ENCODE measurements around the gene CALML4.
"Not testable (repeated sequence)": the region's sequence is repeated elsewhere in the genome, so short reads cannot be mapped to it uniquely, and the experiment has no call there.

The CALML4 gene

DNA sequence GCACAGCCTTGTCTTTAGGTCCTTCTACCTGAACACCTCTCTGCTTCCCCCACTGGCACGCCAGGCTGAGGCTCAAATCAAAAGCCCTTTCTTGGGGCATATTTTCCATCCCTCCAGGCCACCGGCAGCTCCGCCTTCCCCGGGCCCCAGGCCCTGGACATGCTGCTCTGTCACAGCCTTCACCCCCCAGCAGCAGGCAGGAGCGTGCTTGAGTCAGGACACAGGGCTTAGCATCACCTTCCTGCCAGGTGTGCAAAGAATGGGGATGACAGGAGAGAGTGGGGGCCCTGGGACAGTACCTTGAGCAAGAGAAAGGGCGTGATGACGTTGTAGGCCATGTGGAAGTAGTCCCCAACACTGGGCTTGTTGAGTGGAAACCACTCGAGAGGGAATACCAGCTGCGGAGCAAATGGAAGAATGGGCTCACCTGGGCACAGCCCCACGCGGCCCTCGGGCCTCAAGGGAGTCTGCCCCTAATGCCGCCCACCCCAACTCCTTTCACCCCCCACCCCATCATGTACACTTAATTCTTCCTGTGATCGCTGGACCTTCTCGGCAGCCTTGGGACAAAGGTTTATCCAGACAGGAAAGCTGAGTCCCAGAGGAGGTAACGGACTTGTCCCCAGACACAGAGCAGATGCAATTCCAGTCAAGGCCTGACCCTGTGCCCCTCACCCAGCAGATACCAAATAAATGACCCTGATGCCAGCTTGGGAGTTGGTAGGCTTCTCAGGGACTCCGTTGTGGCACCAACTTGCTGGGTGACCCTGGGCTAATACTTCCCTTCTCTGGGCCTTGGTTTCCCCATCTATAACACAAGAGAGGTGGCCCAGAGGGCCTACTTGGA is 9.1 kb upstream of the CALML4 start:
- DNase-seq (ENCODE audit: extremely low spot score) = no peak
- ChIA-PET CTCF (no interaction called here), POLR2A (no interaction called here)
- TF ChIP-seq HDGF (IDR thresholded peaks at IDR 0.05; ENCODE audit: borderline replicate concordance) (no peak), SUZ12 (IDR thresholded peaks at IDR 0.05) (no peak), BHLHE40 (IDR thresholded peaks at IDR 0.05; ENCODE audit: borderline replicate concordance) (no peak), FOXK2 (IDR thresholded peaks at IDR 0.05) (no peak), NFRKB (IDR thresholded peaks at IDR 0.05) (no peak), ARNT (IDR thresholded peaks at IDR 0.05) (no peak), ZNF384 (IDR thresholded peaks at IDR 0.05) (no peak), CTBP1 (IDR thresholded peaks at IDR 0.05; ENCODE audit: borderline replicate concordance) (no peak), SP1 (IDR thresholded peaks at IDR 0.05) (no peak), L3MBTL2 (conservative IDR thresholded peaks at IDR 0.05) (no peak), ELF4 (IDR thresholded peaks at IDR 0.05) (no peak), TARDBP (IDR thresholded peaks at IDR 0.05) (no peak), FOXM1 (IDR thresholded peaks at IDR 0.05; ENCODE audit: borderline replicate concordance) (no peak), FOXA1 (IDR thresholded peaks at IDR 0.05) (no peak), LEF1 (IDR thresholded peaks at IDR 0.05; ENCODE audit: borderline replicate concordance) (no peak)
- TF ChIP-seq, protein P1, sequence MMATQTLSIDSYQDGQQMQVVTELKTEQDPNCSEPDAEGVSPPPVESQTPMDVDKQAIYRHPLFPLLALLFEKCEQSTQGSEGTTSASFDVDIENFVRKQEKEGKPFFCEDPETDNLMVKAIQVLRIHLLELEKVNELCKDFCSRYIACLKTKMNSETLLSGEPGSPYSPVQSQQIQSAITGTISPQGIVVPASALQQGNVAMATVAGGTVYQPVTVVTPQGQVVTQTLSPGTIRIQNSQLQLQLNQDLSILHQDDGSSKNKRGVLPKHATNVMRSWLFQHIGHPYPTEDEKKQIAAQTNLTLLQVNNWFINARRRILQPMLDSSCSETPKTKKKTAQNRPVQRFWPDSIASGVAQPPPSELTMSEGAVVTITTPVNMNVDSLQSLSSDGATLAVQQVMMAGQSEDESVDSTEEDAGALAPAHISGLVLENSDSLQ (IDR thresholded peaks at IDR 0.05) = no peak

DNA sequence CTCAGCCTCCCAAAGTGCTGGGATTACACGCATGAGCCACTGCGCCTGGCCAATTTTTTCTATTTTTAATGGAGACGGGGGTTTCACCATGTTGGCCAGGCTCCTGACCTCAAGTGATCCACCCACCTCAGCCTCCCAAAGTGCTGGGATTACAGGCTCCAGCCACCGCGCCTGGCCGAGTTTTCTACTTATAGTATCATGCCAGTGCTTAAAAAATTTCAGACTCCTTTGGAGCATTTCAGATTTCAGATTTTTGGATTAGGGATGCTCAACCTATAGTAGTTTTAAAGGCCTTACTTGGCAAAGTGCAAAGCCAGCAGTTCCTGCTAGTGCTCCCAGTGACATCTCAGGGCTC is 8.3 kb upstream of the CALML4 start:
- CTCF ChIA-PET; POLR2A ChIA-PET; DNase-seq (ENCODE audit: extremely low spot score): not testable (repeated sequence)

DNA sequence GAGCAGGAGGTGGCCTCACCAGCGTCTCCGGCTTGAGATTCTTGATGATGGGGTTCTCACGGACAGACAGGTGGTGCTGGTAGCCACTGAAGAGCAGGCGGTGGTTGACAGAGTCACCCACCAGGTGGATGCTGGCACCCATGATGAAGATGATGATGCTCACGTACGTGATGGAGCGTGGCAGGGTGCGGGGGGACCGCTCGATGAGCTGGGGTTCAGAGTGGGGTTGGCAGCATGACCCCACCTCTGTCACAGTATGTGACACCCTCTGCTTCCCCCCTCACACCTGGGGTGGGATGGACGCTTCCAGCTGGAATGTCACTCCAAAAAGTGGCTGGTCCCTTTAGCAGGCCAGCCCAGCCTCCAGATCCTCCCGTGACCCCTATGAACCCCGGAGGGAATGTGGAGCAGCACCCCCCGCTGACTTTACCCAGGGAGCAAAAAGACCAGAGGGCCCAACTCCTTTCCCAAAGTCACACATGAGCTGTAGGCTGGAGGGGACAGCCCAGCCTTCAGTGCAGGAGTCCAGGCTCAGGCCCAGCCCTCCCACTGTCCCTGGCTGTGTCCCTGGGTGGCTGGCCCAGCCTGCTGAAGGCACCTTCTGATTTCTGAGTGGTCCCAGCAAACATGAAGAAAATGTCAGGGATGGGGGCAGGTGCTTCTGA is 6.7 kb upstream of the CALML4 start:
- ChIA-PET CTCF (interaction anchor here (0.6 kb wide), 1 partner anchor 334 kb away, joined by 3 read pairs; no protein-coding TSS in a partner anchor), POLR2A (interaction anchor here (0.8 kb wide), 1 partner anchor 17 kb away, joined by 3 read pairs; no protein-coding TSS in a partner anchor)
- DNase-seq (ENCODE audit: extremely low spot score) = no peak
- TF ChIP-seq LEF1 (IDR thresholded peaks at IDR 0.05; ENCODE audit: borderline replicate concordance) (no peak), NFRKB (IDR thresholded peaks at IDR 0.05) (no peak), TARDBP (IDR thresholded peaks at IDR 0.05) (no peak), FOXA1 (IDR thresholded peaks at IDR 0.05) (no peak), SUZ12 (IDR thresholded peaks at IDR 0.05) (no peak), L3MBTL2 (conservative IDR thresholded peaks at IDR 0.05) (no peak), ARNT (IDR thresholded peaks at IDR 0.05) (no peak), SP1 (IDR thresholded peaks at IDR 0.05) (no peak), ZNF384 (IDR thresholded peaks at IDR 0.05) (no peak), HDGF (IDR thresholded peaks at IDR 0.05; ENCODE audit: borderline replicate concordance) (no peak), FOXM1 (IDR thresholded peaks at IDR 0.05; ENCODE audit: borderline replicate concordance) (no peak), FOXK2 (IDR thresholded peaks at IDR 0.05) (no peak), BHLHE40 (IDR thresholded peaks at IDR 0.05; ENCODE audit: borderline replicate concordance) (no peak), CTBP1 (IDR thresholded peaks at IDR 0.05; ENCODE audit: borderline replicate concordance) (no peak), ELF4 (IDR thresholded peaks at IDR 0.05) (no peak)
- TF ChIP-seq, protein P1 (IDR thresholded peaks at IDR 0.05) = no peak

DNA sequence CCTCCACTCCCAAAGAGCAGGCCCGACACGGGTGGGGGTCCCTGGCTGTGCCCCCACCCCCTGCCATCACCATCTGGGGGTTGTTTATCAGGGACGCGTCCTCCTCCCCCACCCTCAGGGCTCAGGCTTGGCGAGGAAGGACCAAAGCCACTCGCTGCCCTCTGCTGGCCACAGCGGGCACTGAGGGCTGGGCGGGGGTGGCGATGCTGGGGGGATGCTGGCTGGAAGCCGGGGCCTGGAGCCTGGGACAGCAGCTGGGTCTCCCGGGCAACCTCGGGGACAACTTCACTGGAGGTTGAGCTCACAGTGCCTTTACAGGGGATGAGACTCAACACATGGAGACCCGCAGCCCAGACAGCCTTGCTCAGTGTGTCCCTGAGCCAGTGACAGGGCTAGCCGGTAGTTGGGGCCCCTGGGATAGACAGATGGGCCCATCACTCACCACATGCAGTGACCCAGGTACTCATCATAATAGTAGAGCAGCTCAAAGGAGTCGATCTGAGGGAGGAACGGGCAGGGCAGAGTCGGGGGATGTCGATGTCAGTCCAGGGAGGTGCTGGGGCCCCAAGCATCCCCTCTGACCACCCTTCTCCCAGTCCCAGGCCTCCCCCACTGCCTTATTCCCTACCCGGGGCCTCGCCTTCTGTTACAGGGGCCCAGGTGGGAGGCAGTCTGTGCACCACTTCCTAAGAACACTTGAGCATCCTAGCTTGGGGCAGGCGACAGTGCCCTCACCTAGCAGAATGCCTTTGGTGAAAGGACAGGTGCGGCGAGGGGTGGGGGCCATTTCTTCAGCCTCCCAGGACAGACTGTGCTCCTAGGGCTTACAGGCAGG is 5.9 kb upstream of the CALML4 start:
- POLR2A ChIA-PET = interaction anchor here (0.8 kb wide), 1 partner anchor 16 kb away, joined by 3 read pairs; no protein-coding TSS in a partner anchor
- no peak for TF ChIP-seq ELF4 (IDR thresholded peaks at IDR 0.05)
- TF ChIP-seq FOXA1 (IDR thresholded peaks at IDR 0.05) = no peak
- TF ChIP-seq FOXK2 (IDR thresholded peaks at IDR 0.05) = no peak
- TF ChIP-seq BHLHE40 (IDR thresholded peaks at IDR 0.05; ENCODE audit: borderline replicate concordance) = no peak
- TF ChIP-seq L3MBTL2 (conservative IDR thresholded peaks at IDR 0.05) = no peak
- TF ChIP-seq ARNT (IDR thresholded peaks at IDR 0.05) = no peak
- TF ChIP-seq, protein P1 (IDR thresholded peaks at IDR 0.05) = no peak
- TF ChIP-seq HDGF (IDR thresholded peaks at IDR 0.05; ENCODE audit: borderline replicate concordance) = no peak
- TF ChIP-seq ZNF384 (IDR thresholded peaks at IDR 0.05) = no peak
- no peak for TF ChIP-seq CTBP1 (IDR thresholded peaks at IDR 0.05; ENCODE audit: borderline replicate concordance)
- no peak for TF ChIP-seq LEF1 (IDR thresholded peaks at IDR 0.05; ENCODE audit: borderline replicate concordance)
- TF ChIP-seq SUZ12 (IDR thresholded peaks at IDR 0.05) = no peak
- TF ChIP-seq TARDBP (IDR thresholded peaks at IDR 0.05) = no peak
- TF ChIP-seq FOXM1 (IDR thresholded peaks at IDR 0.05; ENCODE audit: borderline replicate concordance) = no peak
- no peak for TF ChIP-seq NFRKB (IDR thresholded peaks at IDR 0.05)
- TF ChIP-seq SP1 (IDR thresholded peaks at IDR 0.05) = no peak
- DNase-seq (ENCODE audit: extremely low spot score) = peak; percentile 76
- CTCF ChIA-PET = interaction anchor here (0.6 to 1.0 kb wide), 2 partner anchors 18 to 334 kb away, joined by 3 read pairs; no protein-coding TSS in a partner anchor

DNA sequence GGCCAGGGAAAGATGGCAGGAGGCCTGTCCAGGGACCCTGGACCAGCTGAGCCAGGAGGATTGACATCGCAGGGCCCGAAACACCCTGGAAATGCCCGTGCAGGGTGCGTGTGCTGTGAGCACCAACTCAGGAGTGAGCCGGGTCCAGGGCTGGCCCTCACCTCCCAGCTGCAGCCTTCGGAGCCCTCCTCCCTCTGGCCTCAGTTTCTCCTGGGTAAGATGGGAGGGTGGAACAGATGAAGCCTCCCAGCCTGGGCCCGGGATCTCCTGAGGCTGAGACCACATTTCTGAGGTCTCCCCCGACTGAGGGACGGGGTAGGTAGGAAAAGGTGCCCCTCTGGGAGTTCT is 5.3 kb upstream of the CALML4 start:
- ChIA-PET CTCF (interaction anchor here (1.0 kb wide), 1 partner anchor 17 kb away, joined by 3 read pairs; no protein-coding TSS in a partner anchor), POLR2A (no interaction called here)
- no peak for DNase-seq (ENCODE audit: extremely low spot score)
- TF ChIP-seq SP1 (IDR thresholded peaks at IDR 0.05) = no peak
- no peak for TF ChIP-seq ELF4 (IDR thresholded peaks at IDR 0.05)
- no peak for TF ChIP-seq SUZ12 (IDR thresholded peaks at IDR 0.05)
- no peak for TF ChIP-seq TARDBP (IDR thresholded peaks at IDR 0.05)
- no peak for TF ChIP-seq FOXA1 (IDR thresholded peaks at IDR 0.05)
- no peak for TF ChIP-seq LEF1 (IDR thresholded peaks at IDR 0.05; ENCODE audit: borderline replicate concordance)
- TF ChIP-seq ARNT (IDR thresholded peaks at IDR 0.05) = no peak
- no peak for TF ChIP-seq FOXM1 (IDR thresholded peaks at IDR 0.05; ENCODE audit: borderline replicate concordance)
- TF ChIP-seq ZNF384 (IDR thresholded peaks at IDR 0.05) = no peak
- TF ChIP-seq HDGF (IDR thresholded peaks at IDR 0.05; ENCODE audit: borderline replicate concordance) = no peak
- no peak for TF ChIP-seq CTBP1 (IDR thresholded peaks at IDR 0.05; ENCODE audit: borderline replicate concordance)
- no peak for TF ChIP-seq L3MBTL2 (conservative IDR thresholded peaks at IDR 0.05)

Data from HEK293T (cell line).